Renal cortex interstitium (tissue), 3 donors: ENCODE results near the gene UTP18. TPM values are rescaled to one million over a fixed set of nuclear protein-coding genes. Genes with fewer than 3 reads are reported as not detected.

ENCODE experiments used
- polyA plus RNA-seq, 3 donors: library from polyadenylated mRNA; unstranded; fragments of 120-200 nt; gene quantifications; one replicate each; pipeline ENCODE4 v1.2.1, GENCODE V29; 2013; ENCODE audit not compliant: insufficient read length in 3 of 3

UTP18 gene
- polyA plus RNA-seq, 3 donors = 43.9 to 63.7 (median 47.4) TPM

Other genes starting within 250 kb of the UTP18 start
- 100 to 1,000 TPM in 2 of 3 donors, 10 to 100 TPM in 1; 97.0 to 129 (median 103) TPM for gene SPAG9, start 139.7 kb upstream of the UTP18 start, polyA plus RNA-seq
- gene NME1, start 107.0 kb upstream of the UTP18 start, polyA plus RNA-seq = 10 to 100 TPM; 68.1 to 76.2 (median 71.0) TPM
- 100 to 1,000 TPM; 221 to 288 (median 268) TPM for gene NME2, start 94.1 kb upstream of the UTP18 start, polyA plus RNA-seq
- 10 to 100 TPM; 47.6 to 61.2 (median 54.4) TPM for gene MBTD1, start 497 bp upstream of the UTP18 start, polyA plus RNA-seq